HUES64 (cell line): ENCODE measurements around the gene TEDC1.
A peak's percentile ranks its signal among the peaks of the same experiment; 100 is the strongest.

Experiments
- H3K27ac ChIP-seq: 2 replicates; pipeline ENCODE4 v1.7.0; 2013; ENCODE audit warnings: low read depth, low read length, inconsistent platforms
- H3K27me3 ChIP-seq: 2 replicates; pipeline ENCODE4 v1.6.1; 2013; ENCODE audit warnings: mild to moderate bottlenecking, low read length; ENCODE audit not compliant: insufficient read depth
- H3K36me3 ChIP-seq: 2 replicates; pipeline ENCODE4 v1.6.1; 2013; ENCODE audit warnings: mild to moderate bottlenecking, low read length; ENCODE audit not compliant: insufficient read depth
- H3K4me1 ChIP-seq: 2 replicates; pipeline ENCODE4 v1.6.1; 2013; ENCODE audit warnings: mild to moderate bottlenecking, low read length, moderate library complexity; ENCODE audit not compliant: insufficient read depth
- H3K4me3 ChIP-seq: 2 replicates; pipeline ENCODE4 v1.5.1; 2013; ENCODE audit warnings: mild to moderate bottlenecking, low read length, moderate library complexity
- H3K9ac ChIP-seq: 2 replicates; pipeline ENCODE4 v1.6.1; 2013; ENCODE audit warnings: mild to moderate bottlenecking, low read depth, low read length
- H3K9me3 ChIP-seq: 2 replicates; pipeline ENCODE4 v1.6.1; 2013; ENCODE audit warnings: low read depth, low read length; ENCODE audit not compliant: insufficient read depth
- WGBS: fragments of 150-250, 120-280 bp; methylation state at CpG from one replicate; pipeline ENCODE4 v1.1.7; 2013; ENCODE audit warnings: missing lambda C conversion rate; 5-methylcytosine and 5-hydroxymethylcytosine counted together

TEDC1 gene

DNA sequence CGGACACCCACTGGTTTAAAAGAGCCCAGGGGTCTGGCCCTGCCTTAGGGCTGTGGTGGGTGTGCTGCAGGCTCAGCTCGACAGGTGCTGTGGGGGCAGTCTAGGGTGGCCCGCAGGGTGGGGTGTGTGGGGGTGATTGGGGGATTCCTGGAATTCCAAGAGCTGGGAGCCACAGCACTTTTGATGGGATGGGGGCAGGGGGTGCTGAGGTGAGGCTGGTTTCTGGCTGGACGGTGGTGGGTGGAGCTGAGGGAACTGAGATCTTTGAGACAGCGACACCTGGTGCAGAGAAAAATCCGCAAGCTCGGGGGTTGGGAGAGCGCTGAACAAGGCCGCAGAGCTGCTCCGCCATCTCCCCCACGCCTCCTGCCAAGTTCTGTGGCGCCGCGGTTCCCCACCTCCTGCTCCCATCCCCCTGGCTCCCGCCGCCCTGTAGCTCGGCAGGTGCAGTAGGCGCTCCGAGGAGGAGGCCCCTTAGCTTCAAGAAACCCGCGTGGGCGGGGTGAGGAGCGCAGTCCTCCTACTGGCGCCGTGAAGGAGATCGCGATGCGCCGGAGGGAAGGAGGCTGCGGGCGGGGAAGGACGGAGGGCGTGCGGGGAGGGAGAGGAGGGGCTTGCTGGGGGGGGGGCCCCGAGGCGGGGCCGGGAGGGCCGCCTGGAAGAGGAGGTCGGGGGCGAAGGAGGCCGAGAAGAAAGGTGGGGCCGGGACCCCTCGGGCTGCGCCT is 1.3 kb upstream of the TEDC1 start:
- no peaks in the 10 kb centered on the region for H3K36me3 ChIP-seq

GRCh38 chr14:105490267-105490571 is 827 bp upstream of the TEDC1 start:
- Histone ChIP-seq H3K4me1 (peaks cover 5% of the 10 kb centered on the region; the same call in 1 of the 2 replicates), H3K4me3 (peak overlapping the region; percentile 54), H3K36me3 (no peaks in the 10 kb centered on the region), H3K27ac (peak overlapping the region; percentile 74; the same call in 1 of the 2 replicates), H3K9ac (peak overlapping the region; percentile 64), H3K27me3 (peaks cover 43% of the 10 kb centered on the region), H3K9me3 (no peaks in the 10 kb centered on the region)
- WGBS: under 1% methylated on average over 33 of the region's 33 CpGs

More for the DNA sequence above, 1.3 kb upstream of the TEDC1 start:
- Histone ChIP-seq H3K27me3 (peaks cover 49% of the 10 kb centered on the region), H3K4me3 (peak overlapping the region; percentile 54), H3K9me3 (no peaks in the 10 kb centered on the region), H3K4me1 (peaks cover 5% of the 10 kb centered on the region; the same call in 1 of the 2 replicates), H3K27ac (no peak overlapping the region), H3K9ac (0 out of 2 replicates have a peak overlapping the region, but pooled peaks have one; percentile 64)
- WGBS: 3% methylated on average over 43 of the region's 44 CpGs

- Histone ChIP-seq H3K27ac (peak overlapping the region; percentile 91; the same call in 1 of the 2 replicates), H3K36me3 (no peaks in the 10 kb centered on the region), H3K27me3 (peaks cover 31% of the 10 kb centered on the region), H3K9ac (peak overlapping the region; percentile 74), H3K4me3 (peak overlapping the region; percentile 73), H3K9me3 (no peaks in the 10 kb centered on the region), H3K4me1 (peaks cover 5% of the 10 kb centered on the region; the same call in 1 of the 2 replicates)
- 3% methylated on average over 53 of the region's 53 CpGs for WGBS
Measured at GRCh38 chr14:105491366-105491973, 424 bp downstream of the TEDC1 start.

DNA sequence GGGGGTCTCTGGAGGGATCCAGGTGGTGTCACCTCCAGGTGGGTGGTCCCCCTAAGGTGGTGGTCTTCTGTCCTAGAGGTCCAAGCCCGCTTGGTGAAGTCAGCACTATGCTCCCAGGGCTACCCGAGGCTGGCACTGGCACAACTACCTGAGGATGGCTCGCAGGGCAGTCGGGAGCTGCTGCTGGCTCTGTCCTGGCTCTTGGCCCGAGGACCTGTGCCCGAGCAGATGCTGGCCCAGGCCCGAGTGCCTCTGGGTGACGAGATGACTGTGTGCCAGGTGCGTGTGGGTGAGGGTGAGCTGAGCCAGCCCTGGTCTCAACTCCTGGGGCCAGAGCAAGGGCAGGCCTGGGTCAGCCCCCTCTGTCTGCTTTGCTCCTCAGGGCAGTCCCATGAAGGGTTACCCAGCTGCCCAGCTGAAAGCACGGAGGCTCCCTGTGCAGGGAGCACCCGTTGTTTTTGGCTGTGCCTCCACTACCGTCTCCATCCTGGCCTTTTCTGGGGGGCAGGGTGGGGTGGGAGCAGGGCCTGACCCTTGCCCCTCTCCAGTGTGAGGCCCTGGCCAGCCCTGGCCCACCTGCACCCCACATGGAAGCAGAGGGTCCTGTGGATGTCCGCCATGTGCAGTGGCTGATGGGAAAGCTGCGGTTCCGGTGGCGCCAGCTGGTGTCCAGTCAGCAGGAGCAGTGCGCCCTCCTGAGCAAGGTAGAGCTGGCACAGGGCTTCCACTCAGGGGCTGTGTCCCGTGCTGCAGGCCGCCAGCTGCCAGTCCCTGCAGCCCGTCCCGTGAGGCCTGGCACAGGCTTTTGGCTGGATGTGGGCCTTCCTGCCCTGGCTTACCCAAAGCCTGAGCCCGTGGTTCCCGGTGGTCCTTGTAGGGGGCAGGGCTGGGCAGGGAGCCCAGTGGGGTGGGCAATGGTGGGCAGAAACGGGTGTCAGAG is 1.3 kb downstream of the TEDC1 start:
- Histone ChIP-seq H3K27ac (no peak overlapping the region), H3K4me3 (peak overlapping the region; percentile 40), H3K27me3 (peaks cover 23% of the 10 kb centered on the region), H3K36me3 (no peaks in the 10 kb centered on the region), H3K4me1 (peaks cover 5% of the 10 kb centered on the region; the same call in 1 of the 2 replicates), H3K9me3 (no peaks in the 10 kb centered on the region), H3K9ac (no peak overlapping the region)
- 93% methylated on average over 24 of the region's 24 CpGs for WGBS

DNA sequence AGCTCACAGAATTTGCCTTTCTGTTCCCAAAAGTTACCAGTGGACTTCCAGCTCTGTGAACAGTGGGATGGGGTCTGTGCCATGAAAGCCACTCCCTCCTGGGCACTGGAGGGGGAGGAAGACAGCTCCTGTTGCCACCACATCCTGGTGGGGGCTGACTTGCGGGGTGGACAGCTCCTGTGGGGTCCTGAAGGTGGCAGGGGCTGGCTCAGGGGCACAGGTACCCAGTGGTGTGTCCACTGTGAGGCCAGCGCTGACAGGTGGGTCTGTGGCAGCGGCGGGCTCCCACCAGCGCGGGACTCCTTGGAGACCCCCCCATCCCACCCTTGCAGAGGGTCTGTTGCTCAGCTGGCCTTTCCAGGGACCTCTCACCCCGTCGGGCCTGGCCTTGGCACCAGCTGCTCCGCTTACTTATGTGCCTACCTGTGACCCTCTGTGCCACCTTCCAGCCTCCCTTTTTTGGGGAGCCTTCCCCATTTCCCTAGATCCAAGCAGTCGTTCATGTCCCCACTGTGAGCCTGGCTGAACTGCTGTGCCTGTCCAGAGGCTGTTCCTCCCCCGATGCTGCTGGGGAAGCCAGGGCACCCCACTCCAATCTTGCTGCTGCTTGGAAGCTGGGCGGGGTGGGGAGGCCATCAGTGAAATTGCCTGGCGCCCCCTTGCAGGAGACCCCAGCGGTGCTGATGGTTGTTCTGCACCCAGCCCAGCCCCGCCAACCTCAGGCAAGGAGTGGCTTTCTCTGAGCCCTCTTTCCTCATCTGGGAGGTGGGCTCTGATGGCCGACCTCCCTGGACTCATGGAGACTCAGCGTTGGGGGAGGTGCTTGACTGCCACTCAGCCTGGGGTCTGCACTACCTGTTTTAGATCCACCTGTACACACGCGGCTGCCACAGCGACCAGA is 2.2 kb downstream of the TEDC1 start:
- H3K4me3 ChIP-seq: no peak overlapping the region
- H3K27me3 ChIP-seq: peaks cover 13% of the 10 kb centered on the region; the same call in 1 of the 2 replicates
- H3K4me1 ChIP-seq: peaks cover 5% of the 10 kb centered on the region; the same call in 1 of the 2 replicates
- no peak overlapping the region for H3K27ac ChIP-seq
- no peaks in the 10 kb centered on the region for H3K9me3 ChIP-seq
- 89% methylated on average over 20 of the region's 20 CpGs for WGBS
- H3K9ac ChIP-seq: no peak overlapping the region
- H3K36me3 ChIP-seq: no peaks in the 10 kb centered on the region

DNA sequence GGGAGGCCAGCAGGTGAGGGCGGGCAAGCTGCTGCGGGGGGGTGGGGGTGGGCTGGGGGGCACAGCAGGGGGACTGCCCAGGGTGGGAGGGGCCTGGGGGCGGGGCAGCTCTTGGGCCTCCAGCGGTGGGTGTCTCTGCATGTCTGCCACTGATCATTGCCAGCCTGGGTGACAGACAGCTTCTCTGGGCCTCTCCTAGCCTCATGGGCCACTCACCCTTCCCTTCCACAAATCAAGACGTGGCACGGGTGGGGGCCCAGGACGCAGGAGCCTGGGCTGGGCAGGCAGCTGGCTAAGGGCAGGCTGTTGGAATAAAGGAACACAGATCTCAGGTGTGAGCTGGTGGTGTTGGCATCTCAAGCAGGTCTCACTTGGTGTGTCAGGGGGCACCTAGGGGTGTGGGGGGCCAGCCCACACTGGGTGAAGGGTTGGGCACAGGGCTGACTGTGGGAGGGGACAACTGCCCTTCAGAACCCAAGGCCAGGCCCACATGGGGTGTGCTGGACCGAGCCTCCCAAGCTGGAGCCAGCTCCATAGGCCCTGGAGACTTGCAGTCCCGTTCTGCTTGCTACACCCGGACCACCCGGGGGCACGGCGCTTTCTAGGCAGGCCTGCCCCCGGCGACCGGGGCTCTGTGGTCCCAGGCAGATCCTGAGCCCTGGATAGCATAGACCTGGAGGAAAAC is 3.0 kb downstream of the TEDC1 start:
- no peaks in the 10 kb centered on the region for H3K9me3 ChIP-seq
- no peak overlapping the region for H3K27ac ChIP-seq
- peaks cover 5% of the 10 kb centered on the region; the same call in 1 of the 2 replicates for H3K27me3 ChIP-seq
- 94% methylated on average over 15 of the region's 16 CpGs for WGBS
- H3K4me3 ChIP-seq: no peak overlapping the region
- no peaks in the 10 kb centered on the region for H3K36me3 ChIP-seq
- H3K4me1 ChIP-seq: peaks cover 5% of the 10 kb centered on the region; the same call in 1 of the 2 replicates
- no peak overlapping the region for H3K9ac ChIP-seq

- Histone ChIP-seq H3K4me3 (no peak overlapping the region), H3K27me3 (no peaks in the 10 kb centered on the region; the same call in 1 of the 2 replicates), H3K9me3 (no peaks in the 10 kb centered on the region), H3K4me1 (no peaks in the 10 kb centered on the region), H3K9ac (no peak overlapping the region), H3K27ac (no peak overlapping the region), H3K36me3 (no peaks in the 10 kb centered on the region)
- WGBS: 95% methylated on average over 6 of the region's 6 CpGs
Measured at GRCh38 chr14:105494606-105494929, 3.5 kb downstream of the TEDC1 start.

DNA sequence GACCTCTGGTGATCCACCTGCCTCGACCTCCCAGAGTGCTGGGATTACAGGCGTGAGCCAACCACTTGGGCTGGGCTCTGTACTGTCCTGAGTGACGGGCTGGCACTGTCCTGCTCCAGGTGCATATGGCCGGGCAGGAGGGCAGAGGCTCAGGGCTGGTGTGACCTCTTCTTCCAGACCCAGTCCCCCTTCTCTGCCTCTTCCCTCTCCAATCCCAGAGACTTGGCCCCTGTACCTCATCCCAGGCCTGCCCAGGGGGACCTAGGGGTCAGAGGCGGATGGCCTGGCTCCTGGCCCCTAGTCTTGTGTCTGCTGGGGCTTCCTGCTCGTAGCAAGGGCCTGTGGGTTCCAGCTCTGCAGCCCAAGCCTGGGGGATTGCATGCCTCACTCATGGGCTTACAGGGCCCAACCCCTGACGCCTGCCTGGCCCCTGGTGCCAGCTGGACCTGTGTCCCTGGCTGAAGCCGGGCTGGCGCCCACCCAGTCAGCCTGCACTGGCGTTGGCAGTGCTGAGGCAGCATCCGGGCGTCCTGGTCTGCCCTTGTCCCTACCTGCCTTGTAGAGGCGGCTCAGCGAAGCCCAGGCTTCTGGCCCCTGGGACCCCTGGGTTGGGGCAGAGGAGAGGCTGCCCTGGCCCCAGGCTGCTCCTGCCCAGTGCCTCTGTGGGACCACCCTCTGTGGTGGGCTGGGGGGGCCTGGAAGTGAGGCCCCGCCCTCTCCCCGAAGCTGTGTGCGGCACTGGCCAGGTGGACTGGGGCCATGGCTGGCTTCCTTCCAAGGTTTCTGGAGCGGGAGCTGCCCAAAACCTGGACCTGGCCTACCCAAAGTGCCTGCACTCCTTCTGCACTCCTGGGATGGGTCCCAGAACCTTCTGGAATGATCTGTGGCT is 4.3 kb downstream of the TEDC1 start:
- Histone ChIP-seq H3K9me3 (no peaks in the 10 kb centered on the region), H3K27ac (no peak overlapping the region), H3K9ac (no peak overlapping the region), H3K4me3 (no peak overlapping the region), H3K27me3 (no peaks in the 10 kb centered on the region), H3K4me1 (no peaks in the 10 kb centered on the region), H3K36me3 (no peaks in the 10 kb centered on the region)
- WGBS: 95% methylated on average over 18 of the region's 18 CpGs

DNA sequence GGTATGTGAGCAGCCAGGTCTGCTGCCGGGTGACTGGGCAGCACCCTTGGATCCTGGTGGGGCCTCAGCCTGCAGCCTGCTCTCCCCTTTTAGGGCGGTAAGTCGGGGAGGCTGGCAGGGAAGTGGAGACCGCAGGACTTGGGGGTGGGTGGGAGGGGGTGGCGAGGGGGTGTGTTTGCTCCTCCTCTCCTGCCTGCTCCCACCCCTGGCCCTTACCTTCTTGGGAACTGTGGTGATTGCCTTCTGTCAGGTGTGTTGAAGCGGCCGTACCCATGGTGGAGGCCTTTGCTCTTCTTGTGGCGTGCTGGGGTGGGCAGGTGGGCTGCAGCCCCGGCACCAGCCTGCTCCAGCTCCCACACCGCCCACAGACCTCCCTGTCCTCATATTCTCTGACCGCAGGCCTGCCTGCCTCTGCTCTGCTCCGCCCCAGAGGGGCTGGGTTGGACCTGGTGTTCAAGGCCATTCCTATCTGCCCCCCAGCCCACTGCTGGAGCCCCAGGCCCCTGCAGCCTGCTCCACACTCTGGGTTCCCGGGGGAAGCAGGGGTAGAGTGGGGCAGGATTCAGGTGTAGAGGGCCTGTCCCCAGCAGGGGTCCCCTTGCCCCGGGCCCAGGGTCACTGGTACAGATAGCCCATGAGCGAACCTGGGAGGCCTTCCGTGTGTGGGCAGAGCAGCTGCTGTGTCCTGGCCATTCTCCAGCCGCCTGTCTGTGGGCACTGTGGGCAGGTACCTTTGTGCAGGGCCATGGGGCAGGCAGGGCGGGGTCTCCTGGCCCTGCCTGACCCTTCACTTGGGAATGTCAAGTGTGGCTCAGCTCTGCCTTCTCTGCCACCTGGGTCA is 5.2 kb downstream of the TEDC1 start:
- Histone ChIP-seq H3K9ac (no peak overlapping the region), H3K27ac (no peak overlapping the region), H3K36me3 (no peaks in the 10 kb centered on the region), H3K4me3 (no peak overlapping the region), H3K4me1 (no peaks in the 10 kb centered on the region), H3K9me3 (no peaks in the 10 kb centered on the region), H3K27me3 (no peaks in the 10 kb centered on the region)
- 85% methylated on average over 14 of the region's 18 CpGs for WGBS
